Caco-2 (cell line): Measurements from ENCODE around the gene PITPNM3. TPM values are rescaled to one million over a fixed set of nuclear protein-coding genes. Genes with fewer than 3 reads are reported as not detected.

Experiments used
- BruUV-seq: library from RNA; stranded (reverse); fragments of 400-500 nt; replicated peaks from 2 replicates; lab custom pipeline; 2021; lab: Mats Ljungman, UMichigan
- CTCF ChIA-PET: fragments of 300-600 bp; sonication (Branson Sonifier 250); formaldehyde crosslinking; loops from one replicate; lab custom pipeline; 2022; ENCODE audit warnings: antibody characterized with exemption; lab: Charles Lee
- POLR2A ChIA-PET: fragments of 300-600 bp; sonication (Branson Sonifier 250); formaldehyde crosslinking; loops from one replicate; lab custom pipeline; 2022; ENCODE audit warnings: antibody characterized with exemption; lab: Charles Lee
- DNase-seq, 2 experiments: peaks; one replicate each; pipeline versions ENCODE4 v3.0.0 to v3.0.0-alpha.2; 2020 to 2022
- H3K27me3 ChIP-seq: replicated peaks from 2 replicates; pipeline ENCODE4 v1.6.0; 2011; ENCODE audit warnings: low read length; ENCODE audit not compliant: control insufficient read depth, insufficient read depth
- H3K36me3 ChIP-seq: 2 replicates; pipeline ENCODE4 v1.5.1; 2011; ENCODE audit warnings: low read length; ENCODE audit not compliant: control insufficient read depth, insufficient read depth
- H3K4me1 ChIP-seq: fragments of 250-450 bp; sonication (Bioruptor Pico); 2 replicates; pipeline ENCODE4 v1.5.1; 2020; ENCODE audit warnings: mild to moderate bottlenecking
- H3K4me3 ChIP-seq: 2 replicates; pipeline ENCODE4 v1.5.1; 2011; ENCODE audit warnings: low read depth, mild to moderate bottlenecking, control low read depth, low read length
- H3K9me3 ChIP-seq: fragments of 250-450 bp; sonication (Bioruptor Pico); 2 replicates; pipeline ENCODE4 v1.5.1; 2020; ENCODE audit warnings: mild to moderate bottlenecking, moderate library complexity
- H3K27ac Mint-ChIP-seq: one replicate; pipeline ENCODE4 v1.8.0; 2022; ENCODE audit warnings: mixed read lengths; ENCODE audit not compliant: unreplicated experiment
- H3K27me3 Mint-ChIP-seq: one replicate; pipeline ENCODE4 v1.8.0; 2022; ENCODE audit warnings: mixed read lengths; ENCODE audit not compliant: insufficient read depth, unreplicated experiment
- H3K36me3 Mint-ChIP-seq: one replicate; pipeline ENCODE4 v1.8.0; 2022; ENCODE audit warnings: mild to moderate bottlenecking, mixed read lengths; ENCODE audit not compliant: insufficient read depth, unreplicated experiment
- H3K4me1 Mint-ChIP-seq: one replicate; pipeline ENCODE4 v1.8.0; 2022; ENCODE audit warnings: low read depth, mixed read lengths; ENCODE audit not compliant: unreplicated experiment
- H3K4me3 Mint-ChIP-seq: one replicate; pipeline ENCODE4 v1.8.0; 2022; ENCODE audit warnings: mild to moderate bottlenecking, moderate library complexity, mixed read lengths; ENCODE audit not compliant: unreplicated experiment
- H3K9me3 Mint-ChIP-seq: one replicate; pipeline ENCODE4 v1.8.0; 2022; ENCODE audit warnings: mixed read lengths; ENCODE audit not compliant: unreplicated experiment
- intact Hi-C: fragments of 100-400 bp; cut with micrococcal nuclease; formaldehyde crosslinking; loops from one replicate; pipeline ENCODE4 v1.10.0; 2022; ENCODE audit not compliant: unreplicated experiment
- total RNA-seq: library from RNA; stranded (reverse); gene quantifications from 2 replicates; pipeline ENCODE4 v1.2.3, GENCODE V29; 2022
- TF ChIP-seq, protein P1 (sequence below), 2 experiments: fragments of 200-600 bp in 1 of 2; IDR thresholded peaks; 1 replicate in 1 of 2; 2 replicates in 1 of 2; pipeline versions ENCODE4 v1.5.1 to v1.8.0; 2011 to 2022; ENCODE audit warnings: antibody characterized with exemption in 1 of 2, control low read depth in 1 of 2, inconsistent platforms in 1 of 2, low read depth in 1 of 2, low read length in 1 of 2, mild to moderate bottlenecking in 1 of 2, moderate library complexity in 1 of 2; ENCODE audit not compliant: insufficient read depth in 1 of 2, severe bottlenecking in 1 of 2, unreplicated experiment in 1 of 2

The PITPNM3 gene
- total RNA-seq, 1 experiment from 2014 or later: 0.50 TPM

DNA sequence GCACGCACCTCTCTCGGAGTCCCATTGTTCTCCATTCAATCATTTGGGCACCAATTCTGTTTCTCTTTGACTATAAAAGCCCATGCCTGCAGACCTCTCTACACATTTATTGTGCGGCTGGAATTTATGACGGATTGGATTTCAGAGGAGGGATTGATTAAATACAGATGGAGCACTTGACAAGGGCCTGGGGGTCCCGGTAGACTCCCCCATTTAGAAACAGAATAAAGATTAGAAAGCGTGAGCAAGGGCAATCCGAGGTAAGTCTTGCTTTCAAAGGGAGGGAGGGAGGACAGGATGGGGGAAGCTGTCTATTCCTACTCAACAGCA, 15.1 kb upstream of the PITPNM3 start:
- BruUV-seq: no TSS peak
- Mint-ChIP-seq H3K27ac (no peak overlapping the region), H3K4me3 (no peak overlapping the region), H3K27me3 (no peaks in the 10 kb centered on the region), H3K4me1 (no peaks in the 10 kb centered on the region), H3K36me3 (no peaks in the 10 kb centered on the region), H3K9me3 (no peaks in the 10 kb centered on the region)
- CTCF ChIA-PET: interaction anchor here (0.6 kb wide), 1 partner anchor 14 kb away, joined by 4 read pairs; no protein-coding TSS in a partner anchor
- Histone ChIP-seq H3K9me3 (no peaks in the 10 kb centered on the region), H3K4me1 (no peaks in the 10 kb centered on the region), H3K27me3 (no peaks in the 10 kb centered on the region), H3K4me3 (no peak overlapping the region), H3K36me3 (no peaks in the 10 kb centered on the region)
- intact Hi-C loops: no loop called here
- POLR2A ChIA-PET: no interaction called here
- no peak for DNase-seq
- TF ChIP-seq, protein P1, sequence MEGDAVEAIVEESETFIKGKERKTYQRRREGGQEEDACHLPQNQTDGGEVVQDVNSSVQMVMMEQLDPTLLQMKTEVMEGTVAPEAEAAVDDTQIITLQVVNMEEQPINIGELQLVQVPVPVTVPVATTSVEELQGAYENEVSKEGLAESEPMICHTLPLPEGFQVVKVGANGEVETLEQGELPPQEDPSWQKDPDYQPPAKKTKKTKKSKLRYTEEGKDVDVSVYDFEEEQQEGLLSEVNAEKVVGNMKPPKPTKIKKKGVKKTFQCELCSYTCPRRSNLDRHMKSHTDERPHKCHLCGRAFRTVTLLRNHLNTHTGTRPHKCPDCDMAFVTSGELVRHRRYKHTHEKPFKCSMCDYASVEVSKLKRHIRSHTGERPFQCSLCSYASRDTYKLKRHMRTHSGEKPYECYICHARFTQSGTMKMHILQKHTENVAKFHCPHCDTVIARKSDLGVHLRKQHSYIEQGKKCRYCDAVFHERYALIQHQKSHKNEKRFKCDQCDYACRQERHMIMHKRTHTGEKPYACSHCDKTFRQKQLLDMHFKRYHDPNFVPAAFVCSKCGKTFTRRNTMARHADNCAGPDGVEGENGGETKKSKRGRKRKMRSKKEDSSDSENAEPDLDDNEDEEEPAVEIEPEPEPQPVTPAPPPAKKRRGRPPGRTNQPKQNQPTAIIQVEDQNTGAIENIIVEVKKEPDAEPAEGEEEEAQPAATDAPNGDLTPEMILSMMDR (IDR thresholded peaks at IDR 0.05; ENCODE audit: insufficient read depth in 1 of 2, low read depth in 1 of 2, low read length in 1 of 2, severe bottlenecking in 1 of 2, unreplicated experiment in 1 of 2): no peak

DNA sequence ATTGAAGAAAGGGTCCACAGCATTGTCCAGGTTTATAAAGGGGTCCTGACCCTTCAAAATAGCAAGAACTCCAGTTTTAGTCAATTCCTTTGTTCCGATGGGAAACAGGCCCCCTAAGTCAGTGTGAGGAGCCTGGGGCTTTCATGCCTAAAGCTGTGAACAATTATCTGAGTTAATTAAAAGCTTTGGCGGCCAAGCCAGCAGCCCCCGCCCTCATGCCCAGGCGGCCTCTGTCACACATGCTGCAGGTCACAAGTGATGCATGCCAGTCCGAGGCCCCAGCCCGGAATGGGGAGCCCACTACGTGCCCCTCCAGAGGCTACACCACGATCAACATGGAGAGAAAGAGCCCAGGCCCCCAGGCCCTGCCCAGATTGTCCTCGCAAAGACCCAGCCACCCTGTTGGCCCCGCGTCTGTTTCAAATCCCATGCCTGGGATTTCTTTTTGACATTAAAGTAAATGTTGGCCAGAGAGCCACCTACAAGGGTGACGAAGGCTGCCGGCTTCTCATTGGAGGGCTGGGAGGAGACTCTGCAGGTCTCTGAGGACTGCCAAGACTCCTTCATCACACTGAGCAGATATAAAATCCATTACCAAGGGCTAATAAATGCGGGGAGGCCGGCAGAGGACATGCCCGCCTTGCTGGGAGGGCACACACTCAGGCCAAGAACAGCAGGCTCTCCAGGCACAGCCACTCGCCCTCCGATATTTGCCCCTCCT, 14.5 kb upstream of the PITPNM3 start:
- Mint-ChIP-seq H3K36me3 (no peaks in the 10 kb centered on the region), H3K27ac (no peak overlapping the region), H3K9me3 (no peaks in the 10 kb centered on the region), H3K4me3 (no peak overlapping the region), H3K4me1 (no peaks in the 10 kb centered on the region), H3K27me3 (no peaks in the 10 kb centered on the region)
- H3K9me3 ChIP-seq: no peaks in the 10 kb centered on the region
- POLR2A ChIA-PET: no interaction called here
- TF ChIP-seq, protein P1 (IDR thresholded peaks at IDR 0.05; ENCODE audit: insufficient read depth in 1 of 2, low read depth in 1 of 2, low read length in 1 of 2, severe bottlenecking in 1 of 2, unreplicated experiment in 1 of 2): no peak
- CTCF ChIA-PET: no interaction called here
- intact Hi-C loops: no loop called here
- no peak overlapping the region for H3K4me3 ChIP-seq
- DNase-seq: no peak
- H3K4me1 ChIP-seq: no peaks in the 10 kb centered on the region
- no peaks in the 10 kb centered on the region for H3K36me3 ChIP-seq
- no peaks in the 10 kb centered on the region for H3K27me3 ChIP-seq
- BruUV-seq: no TSS peak

DNA sequence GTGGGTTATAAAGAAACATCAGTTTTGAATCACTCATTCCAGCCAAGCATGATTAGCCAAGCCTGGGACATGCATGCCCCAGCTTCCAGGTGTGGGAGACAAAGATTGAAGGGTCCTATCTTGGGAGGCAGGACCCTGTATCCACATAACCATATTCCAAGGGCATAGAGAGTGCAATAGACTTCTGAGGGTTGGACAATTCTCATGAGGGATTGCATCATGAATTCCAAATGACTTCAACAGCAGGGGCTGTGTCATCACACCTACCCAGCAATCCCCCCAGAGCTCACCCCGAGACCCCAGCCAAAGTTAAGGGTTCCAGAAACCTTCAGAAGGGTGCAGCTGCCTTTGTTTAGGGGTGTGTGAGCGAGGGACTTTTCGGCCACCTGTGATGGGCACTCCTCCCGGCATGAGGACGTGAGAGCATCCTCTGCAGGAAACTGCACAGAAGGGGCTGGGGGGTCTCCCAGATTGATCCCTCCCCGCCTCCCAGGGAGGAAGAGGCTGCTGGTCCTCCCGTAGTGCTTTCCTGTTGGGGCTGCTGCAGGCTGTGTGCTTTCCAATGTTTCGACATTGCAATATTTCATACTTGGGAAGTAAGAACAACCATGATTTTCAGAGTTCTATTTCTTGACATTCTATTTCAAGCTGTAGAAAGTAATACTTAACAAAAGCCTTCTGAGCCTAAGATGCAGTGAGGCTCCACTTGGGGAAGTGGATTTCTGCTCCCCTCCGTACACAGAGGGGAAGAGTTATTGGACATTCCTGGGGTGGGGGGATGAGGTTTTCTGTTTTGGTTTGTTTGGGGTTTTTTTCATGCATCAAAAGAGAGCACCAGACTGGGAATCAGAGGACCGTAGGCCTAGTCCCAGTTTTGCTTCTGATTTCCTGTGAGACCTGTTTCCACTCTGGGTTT, 13.3 kb upstream of the PITPNM3 start:
- POLR2A ChIA-PET: no interaction called here
- Mint-ChIP-seq H3K27me3 (no peaks in the 10 kb centered on the region), H3K27ac (no peak overlapping the region), H3K36me3 (no peaks in the 10 kb centered on the region), H3K9me3 (no peaks in the 10 kb centered on the region), H3K4me3 (no peak overlapping the region), H3K4me1 (no peaks in the 10 kb centered on the region)
- Histone ChIP-seq H3K9me3 (no peaks in the 10 kb centered on the region), H3K4me1 (no peaks in the 10 kb centered on the region), H3K4me3 (no peak overlapping the region), H3K36me3 (no peaks in the 10 kb centered on the region), H3K27me3 (no peaks in the 10 kb centered on the region)
- CTCF ChIA-PET: no interaction called here
- TF ChIP-seq, protein P1 (IDR thresholded peaks at IDR 0.05; ENCODE audit: insufficient read depth in 1 of 2, low read depth in 1 of 2, low read length in 1 of 2, severe bottlenecking in 1 of 2, unreplicated experiment in 1 of 2): no peak
- intact Hi-C loops: loop anchor here (10.0 kb wide), 1 partner anchor 95 kb away; no protein-coding TSS in a partner anchor
- BruUV-seq: no TSS peak
- DNase-seq: no peak
